ENCODE data around the gene NLRP5.
A peak's percentile ranks its signal among the peaks of the same experiment; 100 is the strongest.
"Not testable (repeated sequence)": the region's sequence is repeated elsewhere in the genome, so short reads cannot be mapped to it uniquely, and the experiment has no call there.

Gene NLRP5

GRCh38 chr19:56076498-56076897 lies 89.9 kb downstream of the NLRP5 start:
- peak in 1 of 2 experiments; percentile 5 for DNase-seq (ENCODE audit: low read depth in 2 of 2)

GRCh38 chr19:56079609-56080008 lies 93.0 kb downstream of the NLRP5 start:
- DNase-seq (ENCODE audit: low read depth in 2 of 2) = no peak

DNA sequence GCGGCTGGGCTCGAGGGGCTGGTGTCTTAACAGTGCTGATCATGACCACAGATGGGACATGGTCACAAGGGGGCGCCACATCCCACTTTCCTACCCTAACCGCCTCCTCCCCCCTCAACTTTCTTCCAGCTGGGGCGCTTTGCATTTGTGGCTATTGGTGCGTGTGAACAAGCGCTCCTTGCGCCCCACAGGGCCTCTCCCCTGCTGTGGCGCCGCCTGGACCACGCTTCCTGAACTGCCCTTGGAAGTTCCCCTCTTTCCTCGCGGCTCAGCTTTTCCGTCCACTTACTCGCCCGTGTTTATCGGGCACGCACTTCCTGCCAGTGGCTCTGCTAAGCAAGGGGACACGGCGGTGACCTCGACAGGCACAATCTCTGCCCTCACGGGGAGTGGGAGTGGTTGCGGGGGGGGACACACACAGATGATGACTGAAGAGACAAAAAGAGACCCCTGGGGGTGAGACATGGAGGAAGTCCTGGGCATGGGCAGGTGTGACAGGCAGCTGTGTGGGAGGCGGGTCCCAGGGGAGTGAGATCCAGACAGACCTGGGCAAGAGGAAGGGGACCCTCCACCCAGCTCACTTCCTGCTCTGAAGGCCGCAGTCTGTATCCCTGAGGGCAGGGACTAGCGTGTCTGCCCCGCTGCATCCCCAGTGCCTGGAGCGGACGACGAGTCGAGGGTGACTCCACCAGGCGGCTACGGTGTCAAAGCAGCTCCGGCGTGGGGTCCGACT lies 94.3 kb downstream of the NLRP5 start:
- DNase-seq (ENCODE audit: low read depth in 2 of 2) = peak; percentile 28 to 41

- no peak for DNase-seq (ENCODE audit: low read depth in 2 of 2)
These were observed 97.1 kb downstream of the NLRP5 start for GRCh38 chr19:56083668-56084067.

DNA sequence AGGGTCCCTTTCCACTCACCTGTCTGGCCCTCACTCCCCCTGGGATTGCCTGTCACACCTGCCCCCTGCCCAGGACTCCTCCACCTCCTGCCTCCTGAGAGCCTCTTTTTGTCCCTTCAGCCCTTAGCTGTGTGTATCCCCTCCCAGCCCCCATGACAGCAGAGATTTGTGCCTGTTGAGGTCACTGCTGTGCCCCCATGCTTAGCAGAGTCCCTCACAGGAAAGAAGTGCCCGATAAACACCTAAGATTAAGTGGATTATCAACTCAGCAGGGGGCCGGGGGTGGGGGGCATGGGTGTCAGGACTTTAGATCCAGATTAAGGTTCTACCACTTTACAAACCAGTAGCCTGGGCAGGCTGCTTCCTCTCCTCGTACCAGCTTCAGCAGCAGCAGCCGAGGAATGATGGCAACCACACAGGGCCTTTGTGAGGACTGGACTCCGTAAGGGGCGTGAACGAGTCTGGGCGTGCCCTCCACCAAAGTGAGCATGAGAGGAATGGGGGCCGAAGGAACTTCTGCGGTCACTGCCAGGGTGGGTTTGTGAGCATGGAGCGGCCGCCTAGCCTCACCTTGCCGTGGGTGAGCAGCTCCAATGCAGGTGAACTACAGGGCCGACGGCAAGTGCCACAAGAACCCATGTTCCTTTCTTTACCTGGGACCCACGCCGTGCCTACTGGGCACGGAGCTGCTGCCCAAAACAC lies 98.4 kb downstream of the NLRP5 start:
- DNase-seq (ENCODE audit: low read depth in 2 of 2) = no peak

GRCh38 chr19:56085571-56086275 lies 99.1 kb downstream of the NLRP5 start:
- DNase-seq (ENCODE audit: low read depth in 2 of 2) = no peak

DNA sequence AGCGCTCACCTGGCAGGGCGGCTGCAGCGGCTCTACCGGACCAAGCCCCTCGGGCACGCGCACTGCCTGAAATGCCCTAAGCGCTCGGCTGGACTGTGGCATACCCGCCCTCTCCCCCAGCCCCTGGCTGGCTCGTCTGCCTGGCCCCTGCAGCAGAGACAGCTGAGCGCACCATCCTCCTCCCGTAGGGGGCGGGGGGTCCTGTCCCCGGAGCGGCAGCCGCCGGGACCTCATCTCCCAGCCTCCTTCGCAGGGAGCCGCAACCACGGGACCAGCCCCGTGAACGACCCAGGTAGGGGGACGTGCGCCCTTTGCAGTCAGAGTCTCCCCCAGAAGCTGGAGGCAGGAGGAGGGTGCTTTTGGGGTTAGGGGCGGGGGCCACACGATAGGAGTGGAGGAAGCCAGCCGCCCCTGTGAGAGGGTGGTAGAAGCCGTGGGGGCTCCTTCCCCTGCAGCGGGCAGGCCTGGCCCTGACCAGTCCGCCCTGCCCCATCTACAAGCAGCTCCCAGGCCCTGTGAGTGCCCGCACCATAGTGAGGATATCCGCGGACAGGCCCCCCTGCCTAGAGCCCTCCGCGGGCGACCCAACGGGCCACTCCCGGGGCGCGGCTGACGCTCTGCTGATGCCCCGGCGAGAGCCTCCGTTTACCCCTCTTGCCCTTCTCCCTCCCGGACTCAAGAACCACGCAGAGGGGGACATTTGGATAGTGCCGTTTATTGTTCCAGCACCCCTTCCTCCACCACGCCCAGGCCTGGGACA lies 100.3 kb downstream of the NLRP5 start:
- no peak for DNase-seq (ENCODE audit: low read depth in 2 of 2)

DNA sequence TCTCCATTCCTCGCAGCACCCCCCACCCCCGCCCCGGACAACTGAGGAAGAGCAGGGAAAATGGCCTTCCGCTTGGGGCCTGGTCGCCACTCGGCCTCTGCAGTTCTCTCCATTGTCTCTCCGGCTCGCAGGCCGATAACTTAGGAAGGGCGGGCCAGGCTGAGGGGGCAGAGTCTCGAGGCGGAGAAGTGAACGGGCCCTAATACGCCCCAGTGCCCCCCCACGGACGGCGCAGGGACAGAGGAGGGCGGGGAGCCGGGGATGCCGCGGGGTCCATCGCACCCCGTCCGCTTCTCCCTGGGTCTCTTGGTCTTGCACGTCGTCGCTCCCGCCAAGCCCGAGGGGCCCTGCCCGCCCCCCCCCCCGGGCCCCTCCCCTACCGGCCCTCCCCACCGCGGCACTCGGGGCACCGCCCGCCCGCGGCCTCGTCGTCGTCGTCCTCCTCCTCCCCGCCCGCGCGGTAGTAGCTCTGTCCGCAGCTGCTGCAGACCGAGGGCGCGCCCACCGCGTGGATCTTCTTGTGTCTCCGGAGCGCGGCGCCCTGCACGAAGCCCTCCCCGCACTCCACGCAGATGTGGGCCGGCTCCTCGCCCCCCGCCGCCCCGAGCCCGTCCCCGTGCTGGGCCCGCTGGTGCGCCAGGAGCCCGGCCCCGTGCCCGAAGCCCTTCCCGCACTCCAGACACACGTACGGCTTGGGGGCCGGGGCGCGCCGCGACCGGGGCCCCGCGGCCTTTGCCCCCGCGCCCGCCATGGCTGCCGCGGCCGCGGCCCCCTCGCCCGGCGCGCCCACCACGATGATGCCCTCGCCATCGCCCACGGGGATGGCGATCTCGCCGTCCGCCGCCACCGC lies 101.3 kb downstream of the NLRP5 start:
- DNase-seq (ENCODE audit: low read depth in 2 of 2) = no peak

DNA sequence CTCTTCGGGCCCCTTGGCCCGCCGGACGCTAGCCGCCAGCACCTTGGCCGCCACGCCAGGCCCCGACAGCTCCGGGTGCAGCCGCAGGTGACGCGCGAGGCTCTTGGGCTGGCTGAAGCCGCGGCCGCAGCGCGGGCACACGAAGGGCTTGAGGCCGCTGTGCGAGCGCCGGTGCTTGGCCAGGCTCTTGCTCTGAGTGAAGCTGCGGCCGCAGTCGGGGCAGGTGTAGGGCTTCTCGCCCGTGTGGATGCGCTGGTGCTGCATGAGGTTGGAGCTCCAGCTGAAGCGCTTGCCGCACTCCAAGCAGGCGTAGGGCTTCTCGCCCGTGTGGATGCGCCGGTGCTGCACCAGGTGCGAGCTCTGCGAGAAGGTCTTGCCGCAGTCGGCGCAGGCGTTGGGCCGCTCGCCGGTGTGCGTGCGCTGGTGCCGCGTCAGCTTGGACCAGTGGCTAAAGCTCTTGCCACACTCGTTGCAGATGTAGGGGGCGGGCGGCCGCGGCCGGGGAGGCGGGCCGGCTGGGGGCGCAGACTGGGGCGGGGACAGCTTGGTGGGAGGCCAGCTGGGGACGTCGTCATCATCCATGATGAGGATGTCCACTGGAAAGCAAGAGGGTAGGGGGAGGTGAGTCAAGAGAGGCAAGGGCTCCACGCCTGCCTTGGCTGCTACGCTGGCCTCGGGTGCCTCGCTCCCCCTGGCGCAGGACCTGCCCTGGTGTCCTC lies 102.1 kb downstream of the NLRP5 start:
- no peak for DNase-seq (ENCODE audit: low read depth in 2 of 2)

DNA sequence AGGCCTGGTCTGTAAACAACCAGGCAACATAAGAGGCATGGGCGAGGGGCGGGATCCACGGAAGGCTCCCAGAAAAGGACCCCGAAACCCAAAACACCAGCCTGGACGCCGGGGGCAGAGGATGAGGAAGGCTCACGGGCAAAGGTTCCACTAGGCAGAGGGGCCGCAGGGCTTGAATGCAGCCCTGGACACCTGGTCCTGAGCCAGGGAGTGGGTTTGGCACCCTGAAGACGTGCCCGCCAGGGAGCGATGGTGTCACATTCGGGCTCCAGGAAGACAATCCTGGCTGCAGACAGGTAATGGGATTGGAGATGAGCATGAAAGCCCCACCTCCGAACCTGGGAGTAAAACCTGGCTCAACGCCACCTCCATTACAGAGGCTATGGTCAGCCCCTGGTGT lies 102.8 kb downstream of the NLRP5 start:
- no peak for DNase-seq (ENCODE audit: low read depth in 2 of 2)

DNA sequence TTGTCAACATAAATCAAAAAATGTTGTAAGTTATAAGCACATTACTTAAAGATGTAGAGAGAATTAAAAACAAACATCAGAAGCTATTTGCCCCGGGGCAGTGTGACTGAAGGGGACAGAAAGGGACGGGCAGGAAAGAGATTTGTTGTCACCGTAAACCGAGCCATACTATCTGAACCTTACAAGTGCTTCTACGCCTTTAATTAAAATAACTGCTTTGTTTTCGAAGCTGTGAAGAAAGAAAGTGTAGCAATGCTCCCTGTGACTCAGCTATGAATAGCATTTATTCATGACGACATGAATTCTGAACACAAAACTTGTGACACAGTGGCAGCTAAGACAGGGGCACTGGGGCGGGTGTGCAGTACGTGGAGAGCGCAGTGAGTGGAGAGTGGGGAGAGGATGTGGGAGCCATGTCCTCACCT lies 104.5 kb downstream of the NLRP5 start:
- no peak for DNase-seq (ENCODE audit: low read depth in 2 of 2)

DNA sequence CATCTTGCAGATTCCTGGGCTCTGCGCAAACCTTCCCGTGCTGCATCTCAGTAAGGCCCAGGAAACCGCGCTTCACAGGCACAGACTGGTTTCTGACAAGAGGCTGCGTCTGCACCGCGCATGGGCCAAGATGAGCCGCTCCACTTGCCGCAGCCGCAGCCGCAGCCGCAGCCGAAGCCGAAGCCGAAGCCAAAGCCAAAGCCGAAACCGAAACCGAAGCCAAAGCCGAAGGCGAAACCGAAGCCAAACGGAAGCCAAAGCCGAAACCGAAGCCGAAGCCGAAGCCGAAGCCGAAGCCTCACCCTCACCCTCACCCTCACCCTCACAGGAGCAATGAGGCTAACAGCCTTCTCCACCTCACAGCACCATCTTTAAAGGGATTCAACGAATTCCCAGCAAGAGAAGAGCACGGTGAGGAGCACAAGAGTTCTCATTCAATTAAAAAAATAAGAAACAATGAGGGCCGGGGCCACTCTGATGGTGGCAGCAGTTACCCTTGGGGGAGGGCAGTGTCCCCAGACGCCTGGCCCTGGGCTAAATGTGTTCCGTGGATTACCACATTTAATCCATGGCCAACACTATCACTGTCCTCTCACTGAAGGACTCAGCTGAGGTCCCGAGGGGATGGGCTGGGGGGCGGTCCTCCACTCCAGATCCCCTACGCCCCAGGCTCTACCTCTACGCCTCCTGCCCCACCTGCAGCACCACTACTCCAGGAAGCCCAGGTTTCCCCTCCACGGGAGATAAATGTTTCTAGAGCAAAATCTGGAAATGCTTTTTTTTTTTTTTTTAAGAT lies 105.4 kb downstream of the NLRP5 start:
- DNase-seq (ENCODE audit: low read depth in 2 of 2) = no peak

DNA sequence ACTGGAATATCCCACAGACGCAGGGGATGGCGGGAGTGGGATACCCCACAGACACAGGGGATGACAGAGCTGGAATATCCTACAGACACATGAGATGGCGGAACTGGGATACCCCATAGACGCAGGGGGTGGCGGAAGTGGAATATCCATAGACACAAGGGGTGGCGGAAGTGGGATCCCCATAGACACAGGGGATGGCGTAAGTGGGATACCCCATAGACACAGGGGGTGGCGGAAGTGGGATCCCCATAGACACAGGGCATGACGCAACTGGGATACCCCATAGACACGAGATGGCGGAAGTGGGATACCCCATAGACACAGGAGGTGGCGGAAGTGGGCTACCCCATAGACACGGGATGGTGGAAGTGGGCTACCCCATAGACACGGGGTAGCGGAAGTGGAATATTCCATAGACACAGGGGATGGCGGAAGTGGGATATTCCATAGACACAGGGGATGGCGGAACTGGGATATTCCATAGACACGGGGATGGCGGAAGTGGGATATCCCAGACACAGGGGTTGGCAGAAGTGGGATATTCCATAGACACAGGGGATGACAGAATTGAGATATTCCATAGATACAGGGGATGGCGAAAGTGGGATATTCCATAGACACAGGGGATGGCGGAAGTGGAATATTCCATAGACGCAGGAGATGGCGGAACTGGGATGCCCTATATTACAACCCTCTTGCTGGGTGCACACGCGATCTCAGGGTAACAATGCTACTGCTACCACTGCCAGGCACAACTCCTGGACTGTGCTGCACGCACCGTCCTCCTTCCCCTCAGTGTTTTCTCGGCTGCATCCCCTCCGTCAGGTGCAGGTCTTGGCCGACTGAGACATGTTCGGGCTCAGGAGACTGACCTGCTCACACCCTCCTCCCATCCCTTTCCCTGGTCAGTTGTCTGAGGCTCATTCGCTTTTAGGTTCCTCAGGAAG lies 106.4 kb downstream of the NLRP5 start:
- DNase-seq (ENCODE audit: low read depth in 2 of 2) = no peak

DNA sequence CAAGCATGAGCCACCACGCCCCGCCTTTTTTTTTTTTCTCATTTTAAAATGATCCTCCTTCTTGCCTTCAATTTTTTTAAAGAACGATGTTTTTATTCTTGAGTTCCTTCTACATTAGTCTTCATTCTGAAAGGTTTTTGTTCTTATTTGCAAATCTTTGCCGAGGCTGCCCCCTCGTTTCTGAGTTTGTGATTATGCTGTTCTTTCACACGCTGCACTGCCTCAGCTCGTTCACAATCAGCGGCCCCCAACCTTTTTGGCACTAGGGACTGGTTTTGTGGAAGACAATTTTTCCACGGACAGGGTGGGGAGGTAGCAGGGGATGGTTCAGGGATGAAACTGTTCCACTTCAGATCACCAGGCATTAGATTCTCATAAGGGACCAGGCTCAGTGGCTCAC lies 107.9 kb downstream of the NLRP5 start:
- DNase-seq (ENCODE audit: low read depth in 2 of 2) = no peak

DNA sequence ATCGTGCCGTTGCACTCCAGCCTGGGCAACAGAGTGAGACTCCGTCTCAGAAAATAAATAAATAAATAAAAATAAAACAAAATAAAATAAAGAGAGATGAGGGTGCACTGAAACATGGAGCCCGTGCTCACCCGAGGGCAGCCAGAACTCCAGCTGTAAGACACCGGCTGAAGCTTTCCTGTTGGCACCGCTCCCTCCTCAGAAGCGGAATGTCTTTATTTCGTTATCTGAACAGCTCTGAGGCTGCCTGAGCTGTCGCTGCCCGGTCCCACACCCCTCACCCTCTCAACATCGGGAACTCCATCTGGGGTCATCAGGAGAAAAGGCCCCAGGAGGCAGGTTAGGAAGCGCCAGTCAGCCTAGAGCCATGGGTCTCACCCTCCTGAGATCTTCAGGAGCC lies 110.1 kb downstream of the NLRP5 start:
- no peak for DNase-seq (ENCODE audit: low read depth in 2 of 2)

- DNase-seq (ENCODE audit: low read depth in 2 of 2) = no peak
These were observed 110.7 kb downstream of the NLRP5 start for GRCh38 chr19:56097306-56097705.

DNA sequence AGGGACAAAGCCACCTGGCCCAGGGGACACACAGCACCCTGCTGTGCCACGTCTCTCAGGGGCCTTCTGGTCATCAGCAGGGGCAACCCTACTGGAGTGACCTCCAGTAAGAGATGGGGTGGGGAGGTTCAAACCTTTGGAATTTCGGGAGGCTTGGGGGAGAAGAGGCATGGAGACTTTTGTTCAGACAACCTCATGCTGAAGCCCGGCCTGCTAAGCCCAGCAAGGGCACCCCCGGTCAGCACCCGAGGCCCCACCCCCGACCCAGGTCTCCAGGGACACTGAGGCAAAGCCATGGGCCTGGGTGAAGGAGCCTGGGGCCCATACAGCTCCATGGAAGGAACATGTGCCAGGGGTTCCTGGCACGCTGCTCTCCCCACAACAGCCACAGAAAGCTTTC lies 111.2 kb downstream of the NLRP5 start:
- no peak for DNase-seq (ENCODE audit: low read depth in 2 of 2)

- DNase-seq (ENCODE audit: low read depth in 2 of 2) = not testable (repeated sequence)
These were observed 111.7 kb downstream of the NLRP5 start for GRCh38 chr19:56098237-56098636.
